OCI-LY1 (cell line): ENCODE data around the gene WFS1.

Source experiments
- EZH2 ChIP-seq: fragments of 200-600 bp; sonication (generic), shearing (Covaris generic); IDR thresholded peaks from 2 replicates; pipeline ENCODE4 v1.8.0; 2017; ENCODE audit warnings: borderline replicate concordance, mixed run types, mild to moderate bottlenecking, antibody characterized with exemption, low read length, moderate library complexity, mixed read lengths
- TF ChIP-seq, protein P1 (sequence below): fragments of 200-600 bp; sonication (generic), shearing (Covaris generic); IDR thresholded peaks from 2 replicates; pipeline ENCODE4 v1.5.1; 2017; ENCODE audit warnings: mild to moderate bottlenecking, antibody characterized with exemption, low read length, moderate library complexity, mixed read lengths

DNA sequence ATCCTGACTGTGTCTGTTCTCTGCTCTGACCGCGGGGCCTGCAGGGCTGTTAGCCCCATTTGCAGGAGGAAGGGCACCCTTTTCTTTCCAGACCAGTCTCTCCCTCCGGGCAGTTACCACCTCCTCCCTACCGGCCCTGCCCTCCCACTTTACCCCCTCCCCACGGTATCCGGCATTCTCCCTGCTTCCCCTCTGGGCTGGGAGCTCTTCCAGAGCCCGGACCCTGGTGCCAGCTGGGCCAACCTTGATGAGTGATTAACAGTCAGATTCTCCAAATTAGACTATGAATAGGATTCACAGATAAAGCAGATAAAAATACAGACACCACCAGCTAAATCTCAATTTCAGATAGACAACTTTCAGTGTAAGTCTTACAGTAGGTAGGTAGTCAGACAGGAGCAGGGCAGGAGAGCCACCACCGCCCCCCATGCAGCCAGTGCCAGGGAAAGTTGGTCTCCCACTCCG is 23.4 kb upstream of the WFS1 start:
- TF ChIP-seq, protein P1, sequence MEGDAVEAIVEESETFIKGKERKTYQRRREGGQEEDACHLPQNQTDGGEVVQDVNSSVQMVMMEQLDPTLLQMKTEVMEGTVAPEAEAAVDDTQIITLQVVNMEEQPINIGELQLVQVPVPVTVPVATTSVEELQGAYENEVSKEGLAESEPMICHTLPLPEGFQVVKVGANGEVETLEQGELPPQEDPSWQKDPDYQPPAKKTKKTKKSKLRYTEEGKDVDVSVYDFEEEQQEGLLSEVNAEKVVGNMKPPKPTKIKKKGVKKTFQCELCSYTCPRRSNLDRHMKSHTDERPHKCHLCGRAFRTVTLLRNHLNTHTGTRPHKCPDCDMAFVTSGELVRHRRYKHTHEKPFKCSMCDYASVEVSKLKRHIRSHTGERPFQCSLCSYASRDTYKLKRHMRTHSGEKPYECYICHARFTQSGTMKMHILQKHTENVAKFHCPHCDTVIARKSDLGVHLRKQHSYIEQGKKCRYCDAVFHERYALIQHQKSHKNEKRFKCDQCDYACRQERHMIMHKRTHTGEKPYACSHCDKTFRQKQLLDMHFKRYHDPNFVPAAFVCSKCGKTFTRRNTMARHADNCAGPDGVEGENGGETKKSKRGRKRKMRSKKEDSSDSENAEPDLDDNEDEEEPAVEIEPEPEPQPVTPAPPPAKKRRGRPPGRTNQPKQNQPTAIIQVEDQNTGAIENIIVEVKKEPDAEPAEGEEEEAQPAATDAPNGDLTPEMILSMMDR = no peak
- TF ChIP-seq EZH2 = no peak
